ENCODE measurements around the gene NUDT14. TPM values are rescaled to one million over a fixed set of nuclear protein-coding genes. Genes with fewer than 3 reads are reported as not detected.

NUDT14 gene
- total and polyA plus RNA-seq, 2 of the 8 experiments (the other 6 are each of a cell fraction or from before 2014, with no cell fraction given) = 25.5 to 33.3 TPM

DNA sequence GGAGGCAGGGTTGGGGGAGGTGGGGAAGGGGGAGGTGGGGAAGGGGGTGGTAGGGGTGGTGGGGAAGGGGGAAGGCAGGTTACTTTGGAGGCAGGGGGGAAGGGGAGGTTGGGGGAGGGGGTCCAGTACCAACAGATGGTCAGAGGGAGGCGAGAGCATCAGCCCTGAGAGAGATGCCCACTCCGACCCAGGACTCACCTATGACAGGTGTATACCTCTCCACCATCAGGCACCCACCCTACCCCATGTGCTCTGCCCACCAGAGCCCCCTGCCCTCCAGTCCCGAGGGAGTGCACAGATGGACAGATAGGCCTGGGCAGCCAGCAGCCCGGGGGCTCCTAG is 31.1 kb downstream of the NUDT14 start:
- H2BK20ac ChIP-seq (ENCODE audit: low read length) = no peak overlapping the region
- no peak overlapping the region for H3K27ac ChIP-seq (ENCODE audit: low read depth, low read length)
- no peak overlapping the region for H3K18ac ChIP-seq (ENCODE audit: extremely low read depth, low read length)
- no peak overlapping the region for H2BK5ac ChIP-seq (ENCODE audit: low read depth, low read length)
- H3K56ac ChIP-seq (replicated peaks; ENCODE audit: insufficient read length, low read depth, low read length) = no peak overlapping the region
- no peak overlapping the region for H3K23ac ChIP-seq (ENCODE audit: insufficient read length)
- H3K4me3 ChIP-seq (ENCODE audit: extremely low read depth in 1 of 4, insufficient read depth in 2 of 4, low read depth in 3 of 4, low read length in 4 of 4) = no peak overlapping the region
- no peaks in the 10 kb centered on the region for H3K9me3 ChIP-seq (ENCODE audit: insufficient read depth in 2 of 2, low read depth in 1 of 2, low read length in 1 of 2)
- no peaks in the 10 kb centered on the region for H3K79me2 ChIP-seq (ENCODE audit: control insufficient read depth in 1 of 2, insufficient read depth in 2 of 2, low read length in 2 of 2)
- no peak overlapping the region for H2BK12ac ChIP-seq (ENCODE audit: low read depth, low read length)
- H4K8ac ChIP-seq (ENCODE audit: extremely low read depth, insufficient read depth, low read length) = no peak overlapping the region; the same call in 1 of the 2 replicates
- CTCF ChIA-PET (ENCODE audit: partially characterized antibody) = no interaction called here
- DNase-seq (ENCODE audit: low read depth in 1 of 2, low spot score in 2 of 2) = no peak
- H3K4me2 ChIP-seq (ENCODE audit: insufficient read depth in 1 of 2, low read depth in 2 of 2, low read length in 2 of 2) = no peak overlapping the region
- H3K4ac ChIP-seq (replicated peaks; ENCODE audit: insufficient read length, low read depth, low read length) = no peak overlapping the region
- no peak overlapping the region for H2BK15ac ChIP-seq (ENCODE audit: low read length)
- H2AK5ac ChIP-seq (ENCODE audit: low read depth, low read length) = no peak overlapping the region
- no peak overlapping the region for H3K14ac ChIP-seq (ENCODE audit: insufficient read length)
- TF ChIP-seq BACH1 (IDR thresholded peaks at IDR 0.05; ENCODE audit: low read length) = no peak
- no peak for TF ChIP-seq NRF1 (IDR thresholded peaks at IDR 0.05; ENCODE audit: low read depth, low read length)
- no peak for TF ChIP-seq CTBP2 (IDR thresholded peaks at IDR 0.05; ENCODE audit: borderline replicate concordance, insufficient read depth, insufficient read length, low read length)
- no peak for TF ChIP-seq RBBP5 (IDR thresholded peaks at IDR 0.05; ENCODE audit: borderline replicate concordance, low read depth, low read length)
- no peak for TF ChIP-seq TAF1 (IDR thresholded peaks at IDR 0.05; ENCODE audit: low read depth, low read length)
- H3K36me3 ChIP-seq (ENCODE audit: control insufficient read depth in 2 of 4, insufficient read depth in 4 of 4, low read length in 3 of 4) = no peaks in the 10 kb centered on the region
- H4K20me1 ChIP-seq (replicated peaks in 1 of 2; ENCODE audit: control insufficient read depth in 1 of 2, insufficient read depth in 2 of 2, low read length in 2 of 2) = peaks cover 0 to 2% of the 10 kb centered on the region in 2 experiments
- no peaks in the 10 kb centered on the region for H3K79me1 ChIP-seq (ENCODE audit: low read depth, low read length)
- no peaks in the 10 kb centered on the region for H3K23me2 ChIP-seq (ENCODE audit: low read depth, low read length)
- H2BK120ac ChIP-seq (replicated peaks; ENCODE audit: low read depth, low read length) = no peak overlapping the region
- peaks cover 0 to 2% (median 0%) of the 10 kb centered on the region in 4 experiments; a peak in 2 of 7 replicates for H3K4me1 ChIP-seq (replicated peaks in 1 of 4; ENCODE audit: control insufficient read depth in 3 of 4, insufficient read depth in 4 of 4, low read length in 3 of 4)
- POLR2A ChIA-PET (ENCODE audit: partially characterized antibody) = no interaction called here
- H4K91ac ChIP-seq (replicated peaks; ENCODE audit: insufficient read length, low read length) = no peak overlapping the region
- FAIRE-seq = no peak
- H3K9ac ChIP-seq (replicated peaks in 1 of 4; ENCODE audit: extremely low read depth in 1 of 4, low read depth in 3 of 4, low read length in 3 of 4) = no peak overlapping the region
- no peak overlapping the region for H2AFZ ChIP-seq (ENCODE audit: low read length)
- H4K5ac ChIP-seq (ENCODE audit: insufficient read length, low read depth, low read length) = no peak overlapping the region
- 92% methylated on average over 2 of the region's 4 CpGs; no CpG with 5 or more reads in 1 of the 2 experiments for whole genome bisulfite sequencing, 2 experiments (ENCODE audit: extremely low coverage in 1 of 2, insufficient coverage in 1 of 2, insufficient read length in 1 of 2, insufficient replicate concordance in 2 of 2, low coverage in 1 of 2, low lambda C conversion rate in 2 of 2, missing lambda C conversion rate in 1 of 2)
- H3K27me3 ChIP-seq (replicated peaks in 1 of 4; ENCODE audit: control insufficient read depth in 3 of 4, extremely low read depth in 1 of 4, insufficient read depth in 3 of 4, low read length in 3 of 4) = no peaks in the 10 kb centered on the region
